Uterus (tissue), 4 donors: ENCODE measurements around the gene LRRC58. TPM values are rescaled to one million over a fixed set of nuclear protein-coding genes. Genes with fewer than 3 reads are reported as not detected.

Source experiments
- DNase-seq, 2 donors: peaks; one replicate each; pipeline ENCODE4 v3.0.0-alpha.2; 2019 to 2020
- H3K27ac ChIP-seq, 2 donors: fragments of 200-600 bp; sonication (generic); 1 replicate in 1 of 2; 2 replicates in 1 of 2; pipeline ENCODE4 v1.5.1; 2016 to 2018
- H3K27me3 ChIP-seq, 2 donors: fragments of 200-600 bp; sonication (generic); one replicate each; pipeline ENCODE4 v1.5.1; 2018 to 2019; ENCODE audit warnings: control low read depth in 1 of 2
- H3K36me3 ChIP-seq, 2 donors: fragments of 200-600 bp; sonication (generic); one replicate each; pipeline ENCODE4 v1.5.1; 2019; ENCODE audit warnings: control low read depth in 1 of 2
- H3K4me1 ChIP-seq, 2 donors: fragments of 200-600 bp; sonication (generic); one replicate each; pipeline ENCODE4 v1.5.1; 2018 to 2019; ENCODE audit warnings: control low read depth in 1 of 2
- H3K4me3 ChIP-seq, 2 donors: fragments of 200-600 bp; sonication (generic); 1 replicate in 1 of 2; 2 replicates in 1 of 2; pipeline ENCODE4 v1.5.1; 2018 to 2019; ENCODE audit warnings: mild to moderate bottlenecking in 1 of 2
- H3K9me3 ChIP-seq, 2 donors: fragments of 200-600 bp; sonication (generic); one replicate each; pipeline ENCODE4 v1.5.1; 2019; ENCODE audit warnings: control low read depth in 1 of 2
- POLR2A ChIP-seq, 2 donors: fragments of 450-650 bp; IDR thresholded peaks; one replicate each; pipeline ENCODE4 v1.6.1; 2016; ENCODE audit warnings: antibody characterized with exemption in 2 of 2, mild to moderate bottlenecking in 1 of 2, moderate library complexity in 1 of 2
- intact Hi-C: fragments of 100-400 bp; cut with DNase I; formaldehyde crosslinking; loops from one replicate; pipeline ENCODE4 v1.15.1; 2023; ENCODE audit warnings: low total_unique reads
- total RNA-seq, 4 donors: library from RNA; depleted of rRNA in 3 of 4; stranded (reverse); fragments of >200 nt in 3 of 4; gene quantifications; one replicate each; pipeline versions ENCODE4 v1.1.0 to v1.2.4, GENCODE V29; 2014 to 2023
- TF ChIP-seq, protein P1 (sequence below), 4 experiments: fragments of 200-600 bp in 2 of 4; fragments of 450-650 bp in 2 of 4; sonication (generic) in 2 of 4; IDR thresholded peaks; one replicate each; pipeline ENCODE4 v1.5.1; 2016 to 2019; ENCODE audit warnings: antibody characterized with exemption in 4 of 4, mild to moderate bottlenecking in 2 of 4, moderate library complexity in 1 of 4
- donor health status: DM: yes; HTN: yes; CAD: no.

Gene LRRC58
- total RNA-seq: 10 to 100 TPM; 19.1 to 78.1 (median 35.8) TPM

DNA sequence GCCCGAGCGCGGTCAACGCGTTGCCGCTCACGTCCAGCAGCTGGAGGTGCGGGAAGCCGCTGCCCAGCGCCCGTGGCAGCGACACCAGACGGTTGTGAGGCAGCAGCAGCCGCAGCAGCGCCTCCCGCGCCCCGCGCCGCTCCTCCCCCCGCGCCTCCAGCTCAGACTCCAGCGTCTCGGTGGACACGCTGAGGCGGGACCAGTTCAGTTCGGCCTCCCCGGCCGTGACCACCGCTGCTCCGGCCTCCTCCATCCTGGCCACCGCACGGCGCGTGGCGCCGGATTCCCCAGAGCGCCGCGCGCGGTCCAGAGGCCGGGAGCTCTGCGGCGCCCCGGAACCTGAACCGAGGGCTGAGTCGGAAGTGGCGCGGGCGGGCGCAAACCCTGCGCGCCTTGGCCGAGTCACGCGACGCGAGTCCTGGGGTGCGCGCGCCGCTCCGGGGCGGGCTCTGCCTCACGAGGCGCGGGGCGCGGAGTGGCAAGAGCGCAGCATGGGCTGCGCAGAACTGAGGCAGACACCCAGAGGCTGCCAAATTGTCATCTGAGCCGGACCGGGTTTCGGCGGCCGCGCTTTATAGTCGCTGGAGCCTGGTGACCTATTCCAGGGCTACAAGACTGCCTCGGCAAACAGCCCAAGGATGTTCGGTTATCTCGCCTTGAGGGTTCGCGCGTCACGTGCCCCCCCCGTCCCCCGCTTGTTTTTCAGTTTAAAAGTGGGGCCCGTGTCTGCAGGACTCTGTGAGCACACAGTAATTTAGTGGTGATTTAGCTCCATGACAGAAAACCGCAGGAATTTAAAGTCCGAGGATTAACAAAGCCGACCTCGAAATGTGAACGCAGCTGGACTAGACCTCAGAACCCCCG, at the start of gene LRRC58:
Gene LRRC58, minus strand, starts transcription at position 364 of the 864 bp plus-strand sequence. Its CDS starts 111 bp downstream, at position 253.
- Histone ChIP-seq H3K4me3 (peak within 1 kb of the TSS; percentile 76 to 92), H3K4me1 (no peaks in the 10 kb centered on the region)
- TF ChIP-seq, protein P1, sequence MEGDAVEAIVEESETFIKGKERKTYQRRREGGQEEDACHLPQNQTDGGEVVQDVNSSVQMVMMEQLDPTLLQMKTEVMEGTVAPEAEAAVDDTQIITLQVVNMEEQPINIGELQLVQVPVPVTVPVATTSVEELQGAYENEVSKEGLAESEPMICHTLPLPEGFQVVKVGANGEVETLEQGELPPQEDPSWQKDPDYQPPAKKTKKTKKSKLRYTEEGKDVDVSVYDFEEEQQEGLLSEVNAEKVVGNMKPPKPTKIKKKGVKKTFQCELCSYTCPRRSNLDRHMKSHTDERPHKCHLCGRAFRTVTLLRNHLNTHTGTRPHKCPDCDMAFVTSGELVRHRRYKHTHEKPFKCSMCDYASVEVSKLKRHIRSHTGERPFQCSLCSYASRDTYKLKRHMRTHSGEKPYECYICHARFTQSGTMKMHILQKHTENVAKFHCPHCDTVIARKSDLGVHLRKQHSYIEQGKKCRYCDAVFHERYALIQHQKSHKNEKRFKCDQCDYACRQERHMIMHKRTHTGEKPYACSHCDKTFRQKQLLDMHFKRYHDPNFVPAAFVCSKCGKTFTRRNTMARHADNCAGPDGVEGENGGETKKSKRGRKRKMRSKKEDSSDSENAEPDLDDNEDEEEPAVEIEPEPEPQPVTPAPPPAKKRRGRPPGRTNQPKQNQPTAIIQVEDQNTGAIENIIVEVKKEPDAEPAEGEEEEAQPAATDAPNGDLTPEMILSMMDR (IDR thresholded peaks at IDR 0.05): peak; percentile 16 to 45 (median 26)
- TF ChIP-seq POLR2A (IDR thresholded peaks at IDR 0.05): peak; percentile 79 to 94

DNA sequence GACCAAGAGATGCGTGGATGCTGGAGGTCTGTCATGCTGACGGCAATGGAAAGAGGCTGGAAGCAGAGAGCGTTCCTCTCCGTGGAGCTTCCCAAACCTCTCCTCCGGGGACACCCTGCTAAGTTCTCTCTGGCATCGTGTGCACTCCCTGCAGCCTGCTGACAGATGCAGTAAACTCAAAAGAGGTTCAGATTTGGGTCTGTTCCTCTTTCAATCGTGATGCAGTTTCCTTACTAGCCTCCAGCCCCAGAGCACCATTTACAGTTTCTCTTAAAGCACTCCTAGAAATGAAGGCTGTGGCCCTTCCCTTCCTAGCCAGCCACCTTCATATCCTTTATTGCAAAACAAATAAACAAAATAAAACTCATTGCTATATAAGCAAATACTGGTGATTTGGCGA, 47.3 kb upstream of the LRRC58 start:
- Histone ChIP-seq H3K27me3 (no peaks in the 10 kb centered on the region), H3K27ac (no peak overlapping the region), H3K9me3 (no peaks in the 10 kb centered on the region), H3K4me3 (no peak overlapping the region), H3K36me3 (no peaks in the 10 kb centered on the region), H3K4me1 (no peaks in the 10 kb centered on the region)
- TF ChIP-seq, protein P1 (IDR thresholded peaks at IDR 0.05): no peak
- TF ChIP-seq POLR2A (IDR thresholded peaks at IDR 0.05): no peak
- DNase-seq: no peak
- intact Hi-C loops: no loop called here

More for the DNA sequence above, at the start of gene LRRC58:
- intact Hi-C loops: no loop called here
- H3K9me3 ChIP-seq: no peaks in the 10 kb centered on the region
- H3K27ac ChIP-seq: peak within 1 kb of the TSS; percentile 93 to 98
- DNase-seq: peak; percentile 85 to 91
- H3K36me3 ChIP-seq: no peaks in the 10 kb centered on the region
- H3K27me3 ChIP-seq: no peaks in the 10 kb centered on the region

DNA sequence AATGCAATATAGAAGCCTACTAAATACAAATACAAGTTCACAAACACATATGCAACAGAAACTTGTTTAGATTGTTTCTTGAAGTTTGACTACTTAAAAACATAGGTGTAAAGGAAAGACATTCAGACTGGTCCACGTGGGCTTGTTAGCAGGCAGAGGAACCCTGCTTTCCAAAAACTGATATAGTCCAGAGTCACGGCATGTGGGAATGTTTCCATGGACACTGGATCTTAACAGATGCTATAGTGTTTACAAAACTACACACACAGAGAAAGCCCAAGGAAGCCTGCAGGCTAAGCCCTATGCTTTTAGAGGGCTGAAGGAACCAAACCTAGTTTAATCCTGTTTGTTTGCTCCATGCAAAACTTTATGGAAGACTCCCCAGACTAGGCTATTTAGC, 45.2 kb upstream of the LRRC58 start:
- no peak overlapping the region for H3K27ac ChIP-seq
- no peaks in the 10 kb centered on the region for H3K4me1 ChIP-seq
- no peaks in the 10 kb centered on the region for H3K36me3 ChIP-seq
- no peaks in the 10 kb centered on the region for H3K9me3 ChIP-seq
- DNase-seq: no peak
- no peaks in the 10 kb centered on the region for H3K27me3 ChIP-seq
- TF ChIP-seq, protein P1 (IDR thresholded peaks at IDR 0.05): no peak
- no peak for TF ChIP-seq POLR2A (IDR thresholded peaks at IDR 0.05)
- intact Hi-C loops: no loop called here
- H3K4me3 ChIP-seq: no peak overlapping the region

- Histone ChIP-seq H3K4me1 (no peaks in the 10 kb centered on the region), H3K27me3 (no peaks in the 10 kb centered on the region), H3K27ac (no peak overlapping the region), H3K9me3 (no peaks in the 10 kb centered on the region), H3K4me3 (no peak overlapping the region), H3K36me3 (no peaks in the 10 kb centered on the region)
- TF ChIP-seq, protein P1 (IDR thresholded peaks at IDR 0.05): no peak
- TF ChIP-seq POLR2A (IDR thresholded peaks at IDR 0.05): no peak
- no peak for DNase-seq
- intact Hi-C loops: no loop called here
These were observed 44.6 kb upstream of the LRRC58 start for GRCh38 chr3:120393761-120394160.

- no peak overlapping the region for H3K4me3 ChIP-seq
- H3K36me3 ChIP-seq: no peaks in the 10 kb centered on the region
- TF ChIP-seq, protein P1 (IDR thresholded peaks at IDR 0.05): no peak
- no peak for TF ChIP-seq POLR2A (IDR thresholded peaks at IDR 0.05)
- H3K9me3 ChIP-seq: no peaks in the 10 kb centered on the region
- no peak overlapping the region for H3K27ac ChIP-seq
- no peaks in the 10 kb centered on the region for H3K27me3 ChIP-seq
- no peak for DNase-seq
- intact Hi-C loops: no loop called here
- H3K4me1 ChIP-seq: no peaks in the 10 kb centered on the region
These were observed 44.1 kb upstream of the LRRC58 start for GRCh38 chr3:120393243-120393642.
